ENCODE measurements around the gene IGFL1. TPM values are rescaled to one million over a fixed set of nuclear protein-coding genes. Genes with fewer than 3 reads are reported as not detected.
"Not testable (repeated sequence)": the region's sequence is repeated elsewhere in the genome, so short reads cannot be mapped to it uniquely, and the experiment has no call there.

IGFL1 gene
- polyA plus RNA-seq, 2 of the 4 experiments (the other 2 are of a cell fraction) = 0.88 to 1.9 TPM

- TF ChIP-seq CTCF (IDR thresholded peaks at IDR 0.05) (no peak), HOXB5 (CRISPR knock-in tag; IDR thresholded peaks at IDR 0.05) (no peak)
Measured at GRCh38 chr19:46193678-46194077, 35.9 kb upstream of the IGFL1 start (continued).

- POLR2A ChIA-PET = no interaction called here
- CTCF ChIA-PET = interaction anchor here (0.6 to 14.6 kb wide), 5 partner anchors 13 to 167 kb away, joined by 5 to 390 read pairs (median 38); no protein-coding TSS in a partner anchor
- WGBS (ENCODE audit: missing lambda C conversion rate) = 93% methylated on average over 3 of the region's 3 CpGs
- DNase-seq (ENCODE audit: low read depth in 1 of 2, low spot score in 1 of 2) (no peak), FAIRE-seq (no peak), ATAC-seq (no peak)
- peak overlapping the region; percentile 47 to 83; a peak in 4 of 6 replicates for H3K27ac ChIP-seq
- H3K4me2 ChIP-seq = no peak overlapping the region
- no peak for TF ChIP-seq RFX5 (IDR thresholded peaks at IDR 0.05)
- peak in 1 of 2 experiments; percentile 30; a peak in 1 of 5 replicates for TF ChIP-seq JUN (IDR thresholded peaks at IDR 0.05)
- no peak for TF ChIP-seq MAX (IDR thresholded peaks at IDR 0.05)
- TF ChIP-seq ZSCAN20 (CRISPR knock-in tag; IDR thresholded peaks at IDR 0.05) = no peak
- TF ChIP-seq MAZ (IDR thresholded peaks at IDR 0.05; ENCODE audit: borderline replicate concordance, low read depth, low read length) = no peak
- no peak for TF ChIP-seq ZFP36 (IDR thresholded peaks at IDR 0.05; ENCODE audit: borderline replicate concordance, partially characterized antibody)
- no peaks in the 10 kb centered on the region for H3K9me3 ChIP-seq
- H3K4me3 ChIP-seq = no peak overlapping the region
- H3K4me1 ChIP-seq = peaks cover 98% of the 10 kb centered on the region
Measured at GRCh38 chr19:46195104-46195503, 34.4 kb upstream of the IGFL1 start.

GRCh38 chr19:46195919-46196318 is 33.6 kb upstream of the IGFL1 start:
- H3K4me2 ChIP-seq; H3K4me3 ChIP-seq; DNase-seq (ENCODE audit: low read depth in 1 of 2, low spot score in 1 of 2); FAIRE-seq; H3K9me3 ChIP-seq; POLR2A ChIA-PET: not testable (repeated sequence)
- Histone ChIP-seq H3K27ac (peak overlapping the region in 1 of 2 experiments; percentile 83; a peak in 3 of 6 replicates), H3K4me1 (peaks cover 98% of the 10 kb centered on the region)
- 70% methylated on average over 7 of the region's 7 CpGs for WGBS (ENCODE audit: missing lambda C conversion rate)
- CTCF ChIA-PET = interaction anchor here (1.2 to 14.6 kb wide), 5 partner anchors 12 to 168 kb away, joined by 3 to 390 read pairs (median 36); no protein-coding TSS in a partner anchor
- peak in 1 of 2 experiments; percentile 32; a peak in 3 of 6 replicates for ATAC-seq

GRCh38 chr19:46196410-46197124 is 33.0 kb upstream of the IGFL1 start:
- ATAC-seq = peak in 1 of 2 experiments; percentile 26; a peak in 3 of 6 replicates
- TF ChIP-seq HMGXB4 (CRISPR knock-in tag; IDR thresholded peaks at IDR 0.05; ENCODE audit: borderline replicate concordance) (no peak), ZNF302 (CRISPR knock-in tag; IDR thresholded peaks at IDR 0.05) (no peak), FOSL2 (IDR thresholded peaks at IDR 0.05) (no peak), FOSL2 (CRISPR knock-in tag; IDR thresholded peaks at IDR 0.05) (no peak), PBX3 (IDR thresholded peaks at IDR 0.05) (no peak), EP300 (IDR thresholded peaks at IDR 0.05) (no peak), NR3C1 (IDR thresholded peaks at IDR 0.05) (no peak), ZSCAN20 (CRISPR knock-in tag; IDR thresholded peaks at IDR 0.05) (no peak), JUN (IDR thresholded peaks at IDR 0.05) (no peak), CTCF (IDR thresholded peaks at IDR 0.05) (no peak), RARB (CRISPR knock-in tag; IDR thresholded peaks at IDR 0.05) (no peak), HDAC2 (IDR thresholded peaks at IDR 0.05) (no peak), JUNB (IDR thresholded peaks at IDR 0.05) (no peak), PHF8 (IDR thresholded peaks at IDR 0.05; ENCODE audit: borderline replicate concordance, low read depth) (no peak), CEBPB (IDR thresholded peaks at IDR 0.05) (no peak), ELK1 (IDR thresholded peaks at IDR 0.05; ENCODE audit: low read depth, low read length) (no peak)
- Histone ChIP-seq H3K4me2 (peak overlapping the region; percentile 7; the same call in 1 of the 3 replicates), H3K4me1 (peaks cover 98% of the 10 kb centered on the region), H3K4me3 (no peak overlapping the region), H3K9me3 (no peaks in the 10 kb centered on the region), H3K27ac (peak overlapping the region; percentile 83 to 90)
- ChIA-PET CTCF (interaction anchor here (0.7 to 14.6 kb wide), 6 partner anchors 11 to 172 kb away, joined by 3 to 390 read pairs (median 6); no protein-coding TSS in a partner anchor), POLR2A (interaction anchor here (1.2 kb wide), 1 partner anchor 15 kb away, joined by 3 read pairs; no protein-coding TSS in a partner anchor)
- DNase-seq (ENCODE audit: low read depth in 1 of 2, low spot score in 1 of 2) = no peak
- no peak for FAIRE-seq
- 74% methylated on average over 8 of the region's 8 CpGs for WGBS (ENCODE audit: missing lambda C conversion rate)

Measured in A549 (cell line).